ENCODE measurements around the gene CAMKMT.

CAMKMT gene

DNA sequence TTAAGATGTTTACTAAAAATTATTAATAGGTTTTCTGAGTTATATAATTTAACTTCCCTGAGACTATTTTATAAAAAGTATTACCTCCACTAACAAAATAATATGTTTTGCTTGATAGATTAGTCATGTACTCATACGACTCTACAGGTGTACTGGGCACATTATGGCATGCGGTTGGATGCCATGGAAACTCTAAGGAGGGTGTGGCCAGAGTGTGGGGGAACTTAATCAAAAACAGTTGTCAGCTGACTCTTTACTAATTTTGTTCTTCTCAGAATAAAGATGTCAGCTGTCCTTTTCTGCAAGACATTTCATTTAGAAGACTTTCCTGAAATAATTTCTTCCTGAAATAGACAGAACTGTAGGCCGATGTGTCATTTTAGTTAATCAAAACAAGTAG, 351.4 kb downstream of the CAMKMT start:
- POLR2A ChIA-PET = no interaction called here
- no peak for DNase-seq (ENCODE audit: low read depth, low spot score)
- TF ChIP-seq, protein P1, sequence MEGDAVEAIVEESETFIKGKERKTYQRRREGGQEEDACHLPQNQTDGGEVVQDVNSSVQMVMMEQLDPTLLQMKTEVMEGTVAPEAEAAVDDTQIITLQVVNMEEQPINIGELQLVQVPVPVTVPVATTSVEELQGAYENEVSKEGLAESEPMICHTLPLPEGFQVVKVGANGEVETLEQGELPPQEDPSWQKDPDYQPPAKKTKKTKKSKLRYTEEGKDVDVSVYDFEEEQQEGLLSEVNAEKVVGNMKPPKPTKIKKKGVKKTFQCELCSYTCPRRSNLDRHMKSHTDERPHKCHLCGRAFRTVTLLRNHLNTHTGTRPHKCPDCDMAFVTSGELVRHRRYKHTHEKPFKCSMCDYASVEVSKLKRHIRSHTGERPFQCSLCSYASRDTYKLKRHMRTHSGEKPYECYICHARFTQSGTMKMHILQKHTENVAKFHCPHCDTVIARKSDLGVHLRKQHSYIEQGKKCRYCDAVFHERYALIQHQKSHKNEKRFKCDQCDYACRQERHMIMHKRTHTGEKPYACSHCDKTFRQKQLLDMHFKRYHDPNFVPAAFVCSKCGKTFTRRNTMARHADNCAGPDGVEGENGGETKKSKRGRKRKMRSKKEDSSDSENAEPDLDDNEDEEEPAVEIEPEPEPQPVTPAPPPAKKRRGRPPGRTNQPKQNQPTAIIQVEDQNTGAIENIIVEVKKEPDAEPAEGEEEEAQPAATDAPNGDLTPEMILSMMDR (IDR thresholded peaks at IDR 0.05; ENCODE audit: insufficient read depth, low read length, missing control alignments) = no peak
- H3K4me3 ChIP-seq (ENCODE audit: low read depth, low read length) = no peak overlapping the region
- CTCF ChIA-PET = interaction anchor here (5.7 kb wide), 1 partner anchor 234 kb away, joined by 56 read pairs; no protein-coding TSS in a partner anchor

DNA sequence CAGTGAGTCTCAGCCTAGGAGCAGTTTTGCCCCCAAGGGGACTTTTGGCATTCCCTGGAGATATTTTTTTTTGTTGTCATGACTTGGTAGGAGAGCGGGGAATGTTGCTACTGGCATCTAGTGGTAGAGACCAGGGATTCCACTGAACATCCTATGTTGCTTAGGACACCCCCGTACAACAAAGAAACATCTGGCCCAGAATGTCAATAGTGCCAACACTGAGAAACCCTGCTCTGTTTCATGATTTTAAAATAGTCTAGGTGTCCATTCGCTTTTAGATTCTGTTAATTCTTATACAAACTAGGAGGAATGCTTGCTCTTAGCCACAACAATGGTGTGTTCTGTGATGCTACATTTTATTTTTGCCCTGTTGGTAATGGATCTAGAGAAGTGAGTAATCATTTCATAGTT, 353.9 kb downstream of the CAMKMT start:
- DNase-seq (ENCODE audit: low read depth, low spot score) = no peak
- ChIA-PET POLR2A (no interaction called here), CTCF (interaction anchor here (0.7 to 5.7 kb wide), 13 partner anchors 8 to 672 kb away, joined by 3 to 56 read pairs (median 4); no protein-coding TSS in a partner anchor)
- no peak overlapping the region for H3K4me3 ChIP-seq (ENCODE audit: low read depth, low read length)
- TF ChIP-seq, protein P1 (IDR thresholded peaks at IDR 0.05; ENCODE audit: insufficient read depth, low read length, missing control alignments) = peak; percentile 55

DNA sequence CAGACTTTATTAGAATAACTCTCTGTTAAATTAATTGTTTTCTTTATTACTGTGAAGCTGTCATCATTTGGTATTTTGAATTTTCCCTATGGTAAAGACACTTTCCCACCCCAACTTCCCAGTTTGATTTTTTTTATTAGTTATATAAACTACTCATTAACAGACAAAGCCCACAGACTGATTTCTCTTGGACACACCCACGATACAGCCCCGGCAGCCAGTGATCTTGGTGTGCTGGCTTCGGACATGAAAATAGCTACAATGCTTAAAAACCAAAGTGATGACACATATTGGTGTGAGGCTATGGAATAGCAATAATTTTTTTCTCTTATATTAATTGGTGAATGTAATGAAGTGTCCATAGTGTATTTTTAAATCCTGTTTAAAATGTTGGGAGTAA, 354.4 kb downstream of the CAMKMT start:
- ChIA-PET POLR2A (no interaction called here), CTCF (interaction anchor here (0.7 to 5.7 kb wide), 8 partner anchors 8 to 325 kb away, joined by 3 to 56 read pairs (median 6); no protein-coding TSS in a partner anchor)
- H3K4me3 ChIP-seq (ENCODE audit: low read depth, low read length) = no peak overlapping the region
- TF ChIP-seq, protein P1 (IDR thresholded peaks at IDR 0.05; ENCODE audit: insufficient read depth, low read length, missing control alignments) = no peak
- DNase-seq (ENCODE audit: low read depth, low spot score) = no peak

DNA sequence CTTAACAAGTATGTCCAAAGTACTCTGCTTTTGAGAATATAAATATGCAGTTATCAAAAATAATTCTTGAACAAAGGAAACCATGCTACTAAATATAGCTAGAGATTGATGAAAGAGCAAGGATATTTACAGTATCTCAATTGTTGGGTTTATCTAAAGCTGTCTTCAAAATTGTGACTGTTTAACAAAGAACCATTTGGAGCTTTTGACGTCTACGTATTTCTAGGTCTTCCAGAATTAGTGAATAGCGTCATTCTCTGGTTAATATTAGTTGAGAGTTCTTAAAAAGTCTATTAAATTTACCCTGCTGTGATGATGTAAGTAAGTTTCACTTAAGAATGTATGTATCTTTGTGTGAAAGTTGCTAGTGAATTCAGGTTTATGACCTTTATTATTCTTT, 356.7 kb downstream of the CAMKMT start:
- DNase-seq (ENCODE audit: low read depth, low spot score) = no peak
- ChIA-PET CTCF (interaction anchor here (1.2 to 5.7 kb wide), 3 partner anchors 236 to 326 kb away, joined by 3 to 56 read pairs (median 29); no protein-coding TSS in a partner anchor), POLR2A (no interaction called here)
- TF ChIP-seq, protein P1 (IDR thresholded peaks at IDR 0.05; ENCODE audit: insufficient read depth, low read length, missing control alignments) = no peak
- no peak overlapping the region for H3K4me3 ChIP-seq (ENCODE audit: low read depth, low read length)

- H3K4me3 ChIP-seq (ENCODE audit: low read depth, low read length) = no peak overlapping the region
- TF ChIP-seq, protein P1 (IDR thresholded peaks at IDR 0.05; ENCODE audit: insufficient read depth, low read length, missing control alignments) = no peak
- CTCF ChIA-PET = interaction anchor here (1.0 to 1.2 kb wide), 2 partner anchors 11 to 240 kb away, joined by 3 to 5 read pairs; no protein-coding TSS in a partner anchor
- POLR2A ChIA-PET = no interaction called here
- no peak for DNase-seq (ENCODE audit: low read depth, low spot score)
Observed at GRCh38 chr2:44719562-44719961, 357.8 kb downstream of the CAMKMT start.

DNA sequence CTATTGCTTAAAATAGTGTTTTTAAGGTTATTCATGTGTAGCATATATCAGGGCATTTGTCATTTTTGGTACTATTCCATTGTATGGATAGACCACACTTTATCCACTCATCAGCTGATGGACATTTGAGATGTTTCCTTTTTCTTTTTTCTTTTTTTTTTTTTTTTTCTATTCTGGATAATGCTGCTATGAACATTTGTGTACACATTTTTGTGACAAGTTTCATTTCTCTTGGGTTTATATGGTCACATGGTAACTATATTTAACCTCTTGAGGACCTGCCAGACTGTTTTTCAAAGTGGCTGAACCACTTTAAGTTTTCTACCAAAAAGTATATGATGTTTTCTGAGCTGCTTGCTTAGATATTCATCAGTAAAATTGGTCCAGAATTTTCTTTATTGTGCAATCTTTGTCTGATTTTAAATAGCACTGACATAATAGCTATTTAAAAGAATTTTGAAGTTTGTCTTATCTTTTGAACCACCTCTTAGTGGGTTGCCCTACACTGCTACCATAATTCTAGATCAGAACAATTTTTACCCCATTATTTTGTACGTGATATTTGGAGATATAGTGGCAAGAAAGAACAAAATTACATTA, 360.4 kb downstream of the CAMKMT start:
- POLR2A ChIA-PET = no interaction called here
- DNase-seq (ENCODE audit: low read depth, low spot score) = no peak
- TF ChIP-seq, protein P1 (IDR thresholded peaks at IDR 0.05; ENCODE audit: insufficient read depth, low read length, missing control alignments) = no peak
- CTCF ChIA-PET = interaction anchor here (1.5 kb wide), 1 partner anchor 243 kb away, joined by 5 read pairs; no protein-coding TSS in a partner anchor
- no peak overlapping the region for H3K4me3 ChIP-seq (ENCODE audit: low read depth, low read length)

Measured in AG04449 (cell line).